Lower leg skin (tissue), 4 donors: ENCODE data around the gene SERPINA6. TPM values are rescaled to one million over a fixed set of nuclear protein-coding genes. Genes with fewer than 3 reads are reported as not detected.
"Not testable (repeated sequence)": the region's sequence is repeated elsewhere in the genome, so short reads cannot be mapped to it uniquely, and the experiment has no call there.

Experiments
- DNase-seq, 2 donors: peaks; one replicate each; pipeline ENCODE4 v3.0.0-alpha.2; 2019; ENCODE audit warnings: low spot score in 2 of 2
- H3K4me3 ChIP-seq: fragments of 200-600 bp; sonication (generic); 2 replicates; pipeline ENCODE4 v1.5.1; 2017; ENCODE audit warnings: mild to moderate bottlenecking, low read depth; ENCODE audit not compliant: poor library complexity, severe bottlenecking
- POLR2A ChIP-seq, 2 donors: fragments of 450-650 bp; IDR thresholded peaks; one replicate each; pipeline ENCODE4 v1.6.1; 2016 to 2017; ENCODE audit warnings: antibody characterized with exemption in 2 of 2, mild to moderate bottlenecking in 1 of 2, moderate library complexity in 1 of 2
- WGBS, 2 donors: methylation state at CpG; one replicate each; pipeline ENCODE4 v1.1.5; 2018; 5-methylcytosine and 5-hydroxymethylcytosine counted together
- intact Hi-C: fragments of 100-400 bp; cut with DNase I; formaldehyde crosslinking; loops from one replicate; pipeline ENCODE4 v1.15.0; 2023; ENCODE audit warnings: low total_unique reads
- total RNA-seq, 4 donors: library from RNA; depleted of rRNA; stranded (reverse); fragments of >200 nt; gene quantifications; one replicate each; pipeline ENCODE4 v1.1.0, GENCODE V29; 2016
- TF ChIP-seq, protein P1 (sequence below), 3 donors: fragments of 450-650 bp; IDR thresholded peaks; one replicate each; pipeline ENCODE4 v1.5.1; 2016; ENCODE audit warnings: antibody characterized with exemption in 3 of 3, mild to moderate bottlenecking in 3 of 3, moderate library complexity in 2 of 3

SERPINA6 gene
- total RNA-seq, 4 donors from 2014 or later: not detected

- no peak for TF ChIP-seq POLR2A (IDR thresholded peaks at IDR 0.05)
- TF ChIP-seq, protein P1, sequence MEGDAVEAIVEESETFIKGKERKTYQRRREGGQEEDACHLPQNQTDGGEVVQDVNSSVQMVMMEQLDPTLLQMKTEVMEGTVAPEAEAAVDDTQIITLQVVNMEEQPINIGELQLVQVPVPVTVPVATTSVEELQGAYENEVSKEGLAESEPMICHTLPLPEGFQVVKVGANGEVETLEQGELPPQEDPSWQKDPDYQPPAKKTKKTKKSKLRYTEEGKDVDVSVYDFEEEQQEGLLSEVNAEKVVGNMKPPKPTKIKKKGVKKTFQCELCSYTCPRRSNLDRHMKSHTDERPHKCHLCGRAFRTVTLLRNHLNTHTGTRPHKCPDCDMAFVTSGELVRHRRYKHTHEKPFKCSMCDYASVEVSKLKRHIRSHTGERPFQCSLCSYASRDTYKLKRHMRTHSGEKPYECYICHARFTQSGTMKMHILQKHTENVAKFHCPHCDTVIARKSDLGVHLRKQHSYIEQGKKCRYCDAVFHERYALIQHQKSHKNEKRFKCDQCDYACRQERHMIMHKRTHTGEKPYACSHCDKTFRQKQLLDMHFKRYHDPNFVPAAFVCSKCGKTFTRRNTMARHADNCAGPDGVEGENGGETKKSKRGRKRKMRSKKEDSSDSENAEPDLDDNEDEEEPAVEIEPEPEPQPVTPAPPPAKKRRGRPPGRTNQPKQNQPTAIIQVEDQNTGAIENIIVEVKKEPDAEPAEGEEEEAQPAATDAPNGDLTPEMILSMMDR (IDR thresholded peaks at IDR 0.05): no peak
Measured at GRCh38 chr14:94348836-94349235, 25.7 kb upstream of the SERPINA6 start.

GRCh38 chr14:94346841-94347240 is 23.7 kb upstream of the SERPINA6 start:
- intact Hi-C loops: no loop called here
- no peak overlapping the region for H3K4me3 ChIP-seq
- WGBS, 2 donors: 91 to 94% methylated on average over 5 of the region's 5 CpGs
- DNase-seq: no peak
- no peak for TF ChIP-seq POLR2A (IDR thresholded peaks at IDR 0.05)
- TF ChIP-seq, protein P1 (IDR thresholded peaks at IDR 0.05): no peak

More at GRCh38 chr14:94348836-94349235, 25.7 kb upstream of the SERPINA6 start:
- DNase-seq: no peak
- intact Hi-C loops: no loop called here
- no peak overlapping the region for H3K4me3 ChIP-seq

DNA sequence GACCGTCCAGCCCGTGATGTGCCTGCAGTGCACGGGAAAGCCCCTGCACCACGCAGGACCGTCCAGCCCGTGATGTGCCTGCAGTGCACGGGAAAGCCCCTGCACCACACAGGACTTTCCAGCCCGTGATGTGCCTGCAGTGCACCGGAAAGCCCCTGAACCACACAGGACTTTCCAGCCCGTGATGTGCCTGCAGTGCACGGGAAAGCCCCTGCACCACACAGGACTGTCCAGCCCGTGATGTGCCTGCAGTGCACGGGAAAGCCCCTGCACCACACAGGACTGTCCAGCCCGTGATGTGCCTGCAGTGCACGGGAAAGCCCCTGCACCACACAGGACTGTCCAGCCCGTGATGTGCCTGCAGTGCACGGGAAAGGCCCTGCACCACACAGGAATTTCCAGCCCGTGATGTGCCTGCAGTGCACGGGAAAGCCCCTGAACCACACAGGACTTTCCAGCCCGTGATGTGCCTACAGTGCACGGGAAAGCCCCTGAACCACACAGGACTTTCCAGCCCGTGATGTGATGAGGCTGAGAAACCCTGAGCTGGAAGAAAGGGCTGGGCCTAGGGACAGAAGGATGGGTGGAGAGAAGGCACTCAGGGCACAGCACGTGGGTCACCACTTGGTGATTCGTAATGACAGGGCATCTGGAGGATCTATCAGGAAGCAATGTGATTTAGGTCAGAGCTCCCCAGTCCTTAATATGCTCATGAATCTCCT is 23.1 kb upstream of the SERPINA6 start:
- DNase-seq: peak in 1 of 2 donors; percentile 75
- H3K4me3 ChIP-seq, intact Hi-C loops: not testable (repeated sequence)
- WGBS, 2 donors: 42 to 44% methylated on average over 9 to 22 of the region's 24 CpGs

GRCh38 chr14:94345344-94346064 is 22.4 kb upstream of the SERPINA6 start:
- WGBS, 2 donors: 65 to 75% methylated on average over 5 to 12 of the region's 12 CpGs
- intact Hi-C loops: no loop called here

DNA sequence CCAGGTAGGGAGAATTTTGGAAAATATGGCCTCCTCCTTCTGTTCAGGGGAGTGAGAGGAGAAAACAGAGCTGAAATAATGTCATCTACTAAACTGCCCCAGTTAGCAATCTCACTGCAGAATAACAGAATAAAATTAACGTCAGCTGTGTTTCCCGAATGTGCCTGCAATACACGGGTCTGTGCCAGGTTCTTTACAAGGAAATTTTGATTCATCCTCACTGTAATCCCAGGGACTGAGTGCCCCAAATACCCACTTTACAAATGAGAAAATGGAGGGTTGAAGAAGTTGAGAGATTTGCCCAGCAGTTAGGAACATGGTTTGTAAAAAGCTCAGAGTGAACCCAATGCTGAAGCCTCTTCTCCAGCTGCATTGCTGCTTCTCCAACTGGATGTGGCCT is 21.3 kb upstream of the SERPINA6 start:
- H3K4me3 ChIP-seq: no peak overlapping the region
- WGBS, 2 donors: 44 to 51% methylated on average over 3 of the region's 3 CpGs
- no peak for DNase-seq
- intact Hi-C loops: no loop called here
- no peak for TF ChIP-seq POLR2A (IDR thresholded peaks at IDR 0.05)
- TF ChIP-seq, protein P1 (IDR thresholded peaks at IDR 0.05): no peak

More at GRCh38 chr14:94345344-94346064, 22.4 kb upstream of the SERPINA6 start:
- no peak overlapping the region for H3K4me3 ChIP-seq
- DNase-seq: peak in 1 of 2 donors; percentile 68
- TF ChIP-seq POLR2A (IDR thresholded peaks at IDR 0.05): no peak
- TF ChIP-seq, protein P1 (IDR thresholded peaks at IDR 0.05): no peak

DNA sequence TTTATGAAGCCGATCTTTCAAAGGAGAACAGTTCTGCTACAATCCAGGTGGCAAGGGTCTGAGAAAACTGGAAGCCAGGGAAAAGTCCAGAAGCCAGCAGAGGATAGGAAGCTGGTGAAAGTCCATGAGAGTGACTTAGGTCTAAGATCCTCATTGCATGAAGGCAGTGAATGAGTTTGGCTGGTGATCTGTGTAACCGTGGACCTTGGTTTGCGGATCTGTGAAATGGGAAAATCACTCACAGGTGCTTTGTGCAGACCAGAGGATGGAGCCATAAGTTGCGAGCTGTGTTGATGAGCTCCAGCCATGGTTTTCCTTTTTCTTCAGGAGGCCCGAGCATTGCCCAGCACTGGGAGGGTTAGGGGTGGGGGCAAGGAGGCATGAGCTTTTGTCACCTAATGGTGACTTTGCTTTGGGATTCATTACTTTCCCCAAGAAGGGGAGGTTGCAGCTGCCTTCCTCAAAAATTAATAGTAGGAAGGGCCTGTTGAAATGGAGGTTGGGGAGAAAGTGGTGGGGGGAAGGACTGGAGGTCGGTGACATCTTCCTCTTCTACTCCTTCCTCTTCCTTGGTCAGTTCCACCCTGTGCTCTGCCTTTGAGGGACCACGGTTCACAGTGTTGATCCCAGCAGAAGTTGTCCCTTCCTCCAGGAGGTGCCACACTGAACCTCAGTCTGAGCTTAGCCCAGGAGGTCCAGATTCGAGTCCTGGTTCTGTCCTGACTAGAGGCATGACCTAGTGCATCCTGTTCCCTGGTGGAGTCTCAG is 20.3 kb upstream of the SERPINA6 start:
- intact Hi-C loops: no loop called here
- 86 to 94% methylated on average over 8 of the region's 8 CpGs for WGBS, 2 donors
- H3K4me3 ChIP-seq: no peak overlapping the region
- no peak for DNase-seq
- TF ChIP-seq, protein P1 (IDR thresholded peaks at IDR 0.05): no peak
- no peak for TF ChIP-seq POLR2A (IDR thresholded peaks at IDR 0.05)
